DMS 273 (cell line): ENCODE results near the gene PROZ.

ENCODE experiments used
- DNase-seq: peaks from one replicate; lab custom pipeline; 2025; ENCODE audit not compliant: unreplicated experiment; lab: John Stamatoyannopoulos, UW

PROZ gene

DNA sequence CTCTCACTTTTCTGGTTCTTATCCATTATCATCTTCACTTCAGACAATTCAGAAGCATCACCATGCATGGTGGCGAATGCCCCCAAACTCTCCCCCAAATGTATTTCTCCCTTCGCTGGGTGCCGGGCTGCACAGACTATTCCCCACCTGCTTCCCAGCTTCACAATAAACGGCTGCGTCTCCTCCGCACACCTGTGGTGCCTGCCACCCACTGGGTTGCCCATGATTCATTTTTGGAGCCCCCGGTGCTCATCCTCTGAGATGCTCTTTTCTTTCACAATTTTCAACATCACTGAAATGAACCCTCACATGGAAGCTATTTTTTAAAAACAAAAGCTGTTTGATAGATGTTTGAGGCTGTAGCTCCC, 38.6 kb upstream of the PROZ start:
- DNase-seq: no peak

DNA sequence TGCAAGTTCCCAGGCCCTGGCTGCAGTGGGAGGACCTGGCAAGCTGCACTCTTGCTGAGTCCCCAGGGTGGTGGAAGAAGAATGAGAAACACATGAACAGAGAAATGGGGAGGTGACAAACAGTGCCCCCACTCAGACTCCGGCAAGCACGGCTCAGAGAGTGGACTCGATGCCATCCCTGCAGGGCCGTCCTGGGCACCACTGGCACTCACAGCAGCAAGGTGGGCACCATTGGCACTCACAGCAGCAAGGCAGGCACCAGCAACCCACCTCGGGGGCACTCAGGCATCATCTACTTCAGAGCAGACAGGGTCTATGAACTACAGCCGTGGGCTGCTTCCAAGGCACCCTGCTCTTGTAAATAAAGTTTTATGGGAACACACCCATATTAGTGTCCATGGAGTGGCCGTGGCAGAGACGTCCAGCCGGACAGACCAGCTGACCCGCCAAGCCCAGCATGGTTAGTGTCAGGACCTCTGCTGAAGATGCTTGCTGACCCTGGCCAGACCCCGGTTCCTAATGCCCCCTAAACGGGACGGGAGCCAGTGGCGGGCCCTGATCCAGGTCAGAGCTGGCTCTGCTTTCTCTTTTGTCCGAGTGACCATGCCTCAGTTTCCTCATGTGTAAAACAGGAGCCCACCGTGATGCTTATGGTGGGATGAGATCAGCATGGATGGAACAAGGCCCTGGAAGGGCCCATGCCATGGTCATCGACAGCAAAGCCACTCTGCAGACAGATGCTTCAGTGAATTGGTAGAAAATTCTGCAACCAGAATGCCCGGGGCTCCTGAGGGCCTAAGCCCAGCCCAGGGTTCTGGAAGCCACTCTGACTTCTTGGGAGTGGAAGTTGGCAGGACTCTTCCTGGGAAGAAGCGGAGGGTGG, 37.9 kb upstream of the PROZ start:
- no peak for DNase-seq

GRCh38 chr13:113121183-113121927, 37.1 kb upstream of the PROZ start:
- no peak for DNase-seq

DNA sequence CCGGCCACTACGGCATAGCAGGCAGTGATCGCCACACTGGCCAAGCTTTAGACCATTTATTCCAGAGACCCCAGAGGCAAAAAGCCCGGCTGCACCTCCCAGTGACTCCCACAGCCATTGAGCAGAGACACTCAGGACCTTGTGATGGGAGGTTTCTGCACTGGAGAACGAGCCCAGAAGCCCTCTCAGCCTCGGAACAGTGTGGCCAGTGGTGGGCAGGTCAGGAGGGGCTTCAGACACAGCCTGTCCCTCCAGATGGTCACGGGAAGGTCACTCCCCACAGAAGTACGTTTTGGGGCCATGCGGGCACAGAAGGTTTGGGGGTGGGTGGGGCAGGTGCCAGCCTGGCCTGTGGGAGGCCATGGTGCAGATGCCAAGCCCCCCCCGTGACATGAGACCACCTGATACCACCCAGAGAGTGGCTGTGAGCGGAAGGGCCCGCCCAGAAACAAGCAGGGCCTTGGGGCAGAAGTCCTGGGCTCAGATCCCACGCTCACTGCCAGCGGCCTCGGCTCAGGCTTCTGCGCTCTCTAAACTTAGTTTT, 36.4 kb upstream of the PROZ start:
- DNase-seq: no peak

- no peak for DNase-seq
Observed at GRCh38 chr13:113122550-113123225, 35.8 kb upstream of the PROZ start, which contains the start of gene F10. F10 (plus strand) TSS chr13:113122799; CDS start chr13:113122856, 57 bp downstream.

GRCh38 chr13:113123226-113124201, 34.9 kb upstream of the PROZ start:
- DNase-seq: peak; percentile 14

- DNase-seq: no peak
Observed at GRCh38 chr13:113124211-113124970, 34.1 kb upstream of the PROZ start.

GRCh38 chr13:113125506-113126264, 32.8 kb upstream of the PROZ start:
- no peak for DNase-seq

DNA sequence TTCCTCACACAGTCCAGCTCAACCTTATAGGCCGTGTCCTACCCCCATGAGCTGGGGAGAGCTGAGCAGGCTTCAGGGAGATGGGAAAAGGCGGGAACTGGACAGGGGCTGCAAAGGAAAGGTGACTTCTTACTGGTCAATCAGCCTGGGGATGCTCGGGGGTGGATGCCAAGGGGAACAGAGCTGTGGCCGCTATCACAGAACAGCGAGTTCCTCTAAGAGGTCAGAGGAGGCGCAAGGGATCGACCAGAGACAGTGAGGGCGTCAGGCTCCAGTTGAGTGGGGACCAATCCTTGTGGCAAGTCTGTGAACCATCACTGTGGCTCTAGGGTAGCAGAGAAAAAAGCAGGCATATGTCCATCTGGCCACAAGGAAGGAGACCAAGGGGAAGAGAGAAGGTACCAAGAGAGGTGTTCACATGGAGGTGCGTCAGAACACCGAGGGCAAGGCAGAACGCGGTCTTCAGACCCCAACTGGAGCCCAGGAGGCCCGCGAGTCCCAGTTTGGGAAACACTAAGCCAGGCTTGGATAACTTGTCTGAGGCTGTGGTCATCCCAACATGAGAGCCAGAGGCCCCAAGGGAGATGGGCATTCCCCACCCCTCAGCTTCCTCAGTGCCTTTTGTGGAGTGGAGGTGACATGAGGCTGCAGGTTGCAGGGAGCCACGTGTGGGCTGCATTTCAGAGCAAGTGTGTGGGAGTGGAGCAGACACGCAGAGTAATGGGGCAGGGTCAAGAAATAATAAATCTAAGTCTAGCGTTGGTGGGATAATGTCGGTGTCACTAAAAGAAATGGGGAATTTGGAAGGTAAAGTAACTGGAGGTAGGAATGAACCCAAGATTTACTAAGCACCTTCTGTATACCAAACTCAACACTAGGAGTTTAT, 31.9 kb upstream of the PROZ start:
- DNase-seq: no peak

GRCh38 chr13:113129480-113129879, 29.0 kb upstream of the PROZ start:
- no peak for DNase-seq

DNA sequence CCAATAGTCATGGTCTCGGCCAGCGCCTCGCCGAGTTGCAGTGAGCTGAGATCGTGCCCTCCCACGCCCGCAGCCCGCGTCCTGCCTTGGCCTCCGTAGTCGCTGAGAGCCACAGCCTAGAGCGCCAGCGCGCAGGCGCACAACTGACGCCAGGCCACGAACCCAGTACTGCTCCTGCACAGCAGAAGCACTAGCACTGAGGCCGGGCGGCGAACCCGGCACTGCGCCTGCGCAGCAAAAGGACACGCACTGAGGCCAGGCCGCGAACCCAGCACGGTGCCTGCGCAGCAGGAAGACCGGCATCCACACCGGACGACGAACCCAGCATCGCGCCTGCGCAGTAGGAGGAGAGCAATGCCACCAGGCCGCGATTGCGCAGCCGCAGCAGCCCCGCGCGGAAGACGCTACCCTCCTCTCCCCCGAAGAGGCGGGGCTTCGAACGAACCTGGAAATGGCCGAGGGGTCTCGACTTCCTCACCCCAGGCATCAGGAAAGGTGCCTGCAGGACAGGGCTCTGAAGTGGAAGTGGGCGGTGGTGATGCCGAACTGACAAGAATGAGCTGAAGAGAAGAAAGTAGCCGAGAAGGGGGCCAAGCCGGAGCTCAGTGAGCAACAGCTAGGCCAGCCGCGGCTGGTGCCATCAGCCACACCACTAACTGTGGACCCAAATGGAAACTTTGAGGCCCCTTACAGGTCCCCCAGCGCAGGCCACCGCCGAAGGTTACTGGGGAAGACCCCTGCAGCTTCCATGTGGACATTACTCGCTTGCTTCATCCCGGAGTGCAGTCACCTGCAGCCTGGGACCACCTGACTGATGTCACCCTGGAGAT, 28.3 kb upstream of the PROZ start:
- no peak for DNase-seq

DNA sequence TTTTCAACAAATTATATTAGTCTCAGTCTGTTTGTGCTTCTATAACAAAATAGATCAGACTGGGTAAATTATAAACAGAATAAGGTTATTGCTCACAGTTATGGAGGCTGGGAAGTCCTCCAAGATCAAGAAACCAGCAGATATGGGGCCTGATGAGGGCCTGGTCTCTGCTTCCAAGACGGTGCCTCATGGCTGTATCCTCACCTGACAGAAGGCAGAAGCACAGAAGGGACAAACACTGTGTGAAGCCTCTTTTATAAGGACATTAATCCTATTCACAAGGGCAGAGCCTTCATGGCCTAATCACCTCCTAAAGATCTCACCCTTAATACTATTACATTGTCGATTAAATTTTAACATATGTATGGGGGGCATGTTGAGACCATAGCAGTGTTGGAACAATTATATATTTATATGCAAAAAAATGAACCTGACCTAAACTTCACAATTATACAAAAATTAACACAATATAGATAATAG, 23.1 kb upstream of the PROZ start:
- no peak for DNase-seq

DNA sequence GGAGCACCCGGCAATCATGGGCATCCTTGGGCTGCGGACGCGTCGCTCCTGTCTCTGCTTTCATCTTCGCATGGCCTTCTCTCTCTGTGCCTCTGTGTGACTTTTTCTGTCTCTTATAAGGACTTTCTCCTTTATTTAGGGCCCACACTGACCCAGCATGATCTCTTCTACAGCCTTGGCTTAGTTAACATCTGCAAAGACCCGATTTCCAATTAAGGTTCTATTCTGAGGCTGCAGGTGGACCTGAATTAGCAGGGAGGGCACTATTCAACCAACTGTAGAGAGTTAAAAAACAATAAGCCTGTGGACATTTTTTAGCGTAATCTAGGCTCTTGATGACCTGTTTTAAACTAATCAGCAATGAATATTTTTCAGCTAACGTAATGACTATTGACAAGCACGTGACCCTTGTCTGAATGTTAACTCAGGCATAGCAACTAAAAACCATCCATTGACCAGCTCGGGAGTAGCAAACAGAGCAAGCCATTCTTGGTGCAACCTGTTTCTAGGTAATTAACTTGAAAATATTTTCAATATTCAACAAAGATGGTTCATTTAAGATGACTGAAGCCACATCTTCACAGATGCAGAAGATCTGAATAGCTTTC, 20.7 kb upstream of the PROZ start:
- DNase-seq: no peak

GRCh38 chr13:113138792-113139551, 19.5 kb upstream of the PROZ start:
- DNase-seq: peak; percentile 11

DNA sequence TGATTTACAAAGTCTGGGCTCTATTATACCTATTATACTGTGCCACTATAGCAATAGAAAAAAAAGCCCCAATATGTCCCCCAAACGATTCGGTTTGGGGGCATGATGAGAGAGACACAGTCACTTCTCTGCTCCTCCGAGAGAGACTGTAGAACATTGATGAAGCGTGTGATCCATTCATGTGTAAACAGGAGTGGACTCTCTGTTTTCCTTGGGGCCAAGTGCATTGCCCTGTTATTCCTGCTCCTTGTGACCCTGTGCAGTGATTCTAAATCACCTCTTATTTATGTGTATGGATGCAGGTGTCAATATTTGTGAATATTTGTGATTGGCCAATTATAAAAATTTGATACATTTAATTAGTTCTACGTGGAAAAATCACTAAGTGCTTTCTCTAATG, 18.9 kb upstream of the PROZ start:
- DNase-seq: no peak
